ENCODE data around the gene AFMID. TPM values are rescaled to one million over a fixed set of nuclear protein-coding genes. Genes with fewer than 3 reads are reported as not detected.

AFMID gene
- total RNA-seq, 1 experiment from 2014 or later, result 59.3 TPM

GRCh38 chr17:78205124-78205775 is 18.1 kb downstream of the AFMID start:
- Histone ChIP-seq H3K27ac (ENCODE audit: low read length) (no peak overlapping the region), H3K4me1 (ENCODE audit: control insufficient read depth, insufficient read depth, low read length) (no peaks in the 10 kb centered on the region), H3K36me3 (ENCODE audit: control insufficient read depth, insufficient read depth, low read length) (no peaks in the 10 kb centered on the region), H3K4me3 (ENCODE audit: low read depth in 2 of 2, low read length in 2 of 2) (no peak overlapping the region), H3K27me3 (ENCODE audit: control insufficient read depth, insufficient read depth, low read length) (no peaks in the 10 kb centered on the region), H3K9me3 (ENCODE audit: control insufficient read depth, insufficient read depth, low read depth, low read length) (no peaks in the 10 kb centered on the region)
- in situ Hi-C loops (cut with HindIII; ENCODE audit: low pct_unique_long_range_greater_than_20kb, low sequenced_read_pairs), result no loop called here
- intact Hi-C loops (cut with micrococcal nuclease; ENCODE audit: unreplicated experiment), result no loop called here
- ATAC-seq, result no peak
- DNase-seq (ENCODE audit: low read depth, low spot score), result no peak
- TF ChIP-seq POLR2AphosphoS5 (IDR thresholded peaks at IDR 0.05; ENCODE audit: low read depth, low read length), result no peak
- no peak for TF ChIP-seq CTCF (IDR thresholded peaks at IDR 0.05)
- TF ChIP-seq SIN3A (IDR thresholded peaks at IDR 0.05; ENCODE audit: borderline replicate concordance, insufficient read depth, low read depth, low read length), result no peak
- TF ChIP-seq, protein P1, sequence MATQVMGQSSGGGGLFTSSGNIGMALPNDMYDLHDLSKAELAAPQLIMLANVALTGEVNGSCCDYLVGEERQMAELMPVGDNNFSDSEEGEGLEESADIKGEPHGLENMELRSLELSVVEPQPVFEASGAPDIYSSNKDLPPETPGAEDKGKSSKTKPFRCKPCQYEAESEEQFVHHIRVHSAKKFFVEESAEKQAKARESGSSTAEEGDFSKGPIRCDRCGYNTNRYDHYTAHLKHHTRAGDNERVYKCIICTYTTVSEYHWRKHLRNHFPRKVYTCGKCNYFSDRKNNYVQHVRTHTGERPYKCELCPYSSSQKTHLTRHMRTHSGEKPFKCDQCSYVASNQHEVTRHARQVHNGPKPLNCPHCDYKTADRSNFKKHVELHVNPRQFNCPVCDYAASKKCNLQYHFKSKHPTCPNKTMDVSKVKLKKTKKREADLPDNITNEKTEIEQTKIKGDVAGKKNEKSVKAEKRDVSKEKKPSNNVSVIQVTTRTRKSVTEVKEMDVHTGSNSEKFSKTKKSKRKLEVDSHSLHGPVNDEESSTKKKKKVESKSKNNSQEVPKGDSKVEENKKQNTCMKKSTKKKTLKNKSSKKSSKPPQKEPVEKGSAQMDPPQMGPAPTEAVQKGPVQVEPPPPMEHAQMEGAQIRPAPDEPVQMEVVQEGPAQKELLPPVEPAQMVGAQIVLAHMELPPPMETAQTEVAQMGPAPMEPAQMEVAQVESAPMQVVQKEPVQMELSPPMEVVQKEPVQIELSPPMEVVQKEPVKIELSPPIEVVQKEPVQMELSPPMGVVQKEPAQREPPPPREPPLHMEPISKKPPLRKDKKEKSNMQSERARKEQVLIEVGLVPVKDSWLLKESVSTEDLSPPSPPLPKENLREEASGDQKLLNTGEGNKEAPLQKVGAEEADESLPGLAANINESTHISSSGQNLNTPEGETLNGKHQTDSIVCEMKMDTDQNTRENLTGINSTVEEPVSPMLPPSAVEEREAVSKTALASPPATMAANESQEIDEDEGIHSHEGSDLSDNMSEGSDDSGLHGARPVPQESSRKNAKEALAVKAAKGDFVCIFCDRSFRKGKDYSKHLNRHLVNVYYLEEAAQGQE (IDR thresholded peaks at IDR 0.05; ENCODE audit: insufficient read depth in 1 of 2, low read depth in 2 of 2, low read length in 1 of 2), result no peak
- TF ChIP-seq TCF7L2 (IDR thresholded peaks at IDR 0.05; ENCODE audit: low read depth, low read length), result no peak
- BruUV-seq (replicated peaks), result no TSS peak
- CTCF ChIA-PET, result no interaction called here
- POLR2A ChIA-PET, result no interaction called here

DNA sequence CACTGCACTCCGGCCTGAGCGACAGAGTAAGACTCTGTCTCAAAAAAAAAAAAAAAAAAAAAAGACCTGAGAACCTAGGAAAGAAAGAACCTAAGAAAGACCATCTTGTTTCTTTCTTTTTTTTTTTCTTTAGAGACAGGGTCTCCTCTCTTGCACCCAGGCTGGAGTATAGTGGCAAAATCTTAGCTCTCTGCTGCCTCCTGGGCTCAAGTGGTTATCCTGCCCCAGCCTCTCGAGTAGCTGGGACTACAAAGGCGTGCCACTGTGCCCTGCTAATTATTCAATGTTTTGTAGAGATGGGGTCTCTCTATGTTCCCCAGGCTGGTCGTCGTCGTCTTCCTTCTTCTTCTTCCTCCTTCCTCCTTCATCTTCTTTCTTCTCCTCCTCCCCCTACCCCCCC is 19.1 kb downstream of the AFMID start:
- no peak for TF ChIP-seq SIN3A (IDR thresholded peaks at IDR 0.05; ENCODE audit: borderline replicate concordance, insufficient read depth, low read depth, low read length)
- no peak for TF ChIP-seq POLR2AphosphoS5 (IDR thresholded peaks at IDR 0.05; ENCODE audit: low read depth, low read length)
- TF ChIP-seq CTCF (IDR thresholded peaks at IDR 0.05), result no peak
- no peak for TF ChIP-seq TCF7L2 (IDR thresholded peaks at IDR 0.05; ENCODE audit: low read depth, low read length)
- TF ChIP-seq, protein P1 (IDR thresholded peaks at IDR 0.05; ENCODE audit: insufficient read depth in 1 of 2, low read depth in 2 of 2, low read length in 1 of 2), result no peak
- intact Hi-C loops (cut with micrococcal nuclease; ENCODE audit: unreplicated experiment) (no loop called here), in situ Hi-C loops (cut with HindIII; ENCODE audit: low pct_unique_long_range_greater_than_20kb, low sequenced_read_pairs) (no loop called here)
- H3K9me3 ChIP-seq (ENCODE audit: control insufficient read depth, insufficient read depth, low read depth, low read length), result no peaks in the 10 kb centered on the region
- no peak overlapping the region for H3K27ac ChIP-seq (ENCODE audit: low read length)
- DNase-seq (ENCODE audit: low read depth, low spot score) (no peak), ATAC-seq (no peak)
- no peak overlapping the region for H3K4me3 ChIP-seq (ENCODE audit: low read depth in 2 of 2, low read length in 2 of 2)
- H3K27me3 ChIP-seq (ENCODE audit: control insufficient read depth, insufficient read depth, low read length), result no peaks in the 10 kb centered on the region
- POLR2A ChIA-PET, result interaction anchor here (0.7 to 1.1 kb wide), 3 partner anchors 13 to 137 kb away, joined by 3 to 5 read pairs (median 4); no protein-coding TSS in a partner anchor
- CTCF ChIA-PET, result interaction anchor here (0.5 to 0.8 kb wide), 6 partner anchors 13 to 249 kb away, joined by 3 to 17 read pairs (median 4); no protein-coding TSS in a partner anchor
- BruUV-seq (replicated peaks), result no TSS peak
- no peaks in the 10 kb centered on the region for H3K36me3 ChIP-seq (ENCODE audit: control insufficient read depth, insufficient read depth, low read length)
- no peaks in the 10 kb centered on the region for H3K4me1 ChIP-seq (ENCODE audit: control insufficient read depth, insufficient read depth, low read length)
